GM18517 (cell line): ENCODE data around the gene STT3A.

Experiments
- ATAC-seq: cut with Tn5 transposase; IDR thresholded peaks from one replicate; pipeline ENCODE4 v1.9.1; 2021; ENCODE audit warnings: mild to moderate bottlenecking, moderate library complexity; ENCODE audit not compliant: unreplicated experiment

The STT3A gene

GRCh38 chr11:125649465-125650166 lies 57.0 kb downstream of the STT3A start:
- ATAC-seq, result no peak

- no peak for ATAC-seq
Observed at GRCh38 chr11:125662689-125663088, 70.0 kb downstream of the STT3A start.

- no peak for ATAC-seq
Observed at GRCh38 chr11:125663910-125664309, 71.3 kb downstream of the STT3A start.

GRCh38 chr11:125667151-125667550 lies 74.5 kb downstream of the STT3A start:
- no peak for ATAC-seq

DNA sequence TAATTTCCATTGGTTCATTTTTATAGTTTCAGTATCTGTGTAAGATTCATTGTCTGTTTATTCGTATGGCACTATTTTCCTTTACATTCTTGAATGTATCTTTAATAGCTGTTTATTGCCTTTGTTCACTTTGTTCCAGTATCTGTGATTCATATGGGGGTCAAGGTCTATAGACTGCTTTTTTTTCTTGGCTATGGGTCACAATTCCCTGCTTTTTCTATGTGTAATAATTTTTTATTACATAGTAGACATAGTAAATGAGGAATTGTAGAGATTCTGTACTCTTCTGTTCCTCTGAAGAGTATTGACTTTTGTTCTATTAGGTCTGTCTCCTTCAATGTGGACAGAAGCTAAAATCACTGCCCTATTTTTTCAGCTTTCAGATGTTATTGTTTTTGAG lies 77.5 kb downstream of the STT3A start:
- ATAC-seq, result no peak

- ATAC-seq, result no peak
Observed at GRCh38 chr11:125671561-125671960, 78.9 kb downstream of the STT3A start.
